HG03095 (cell line): ENCODE measurements around the gene ADAM23.
A peak's percentile ranks its signal among the peaks of the same experiment; 100 is the strongest.
"Not testable (repeated sequence)": the region's sequence is repeated elsewhere in the genome, so short reads cannot be mapped to it uniquely, and the experiment has no call there.

Experiments
- ATAC-seq: cut with Tn5 transposase; IDR thresholded peaks from one replicate; pipeline ENCODE4 v1.9.1; 2021; ENCODE audit warnings: moderate library complexity; ENCODE audit not compliant: unreplicated experiment

ADAM23 gene

DNA sequence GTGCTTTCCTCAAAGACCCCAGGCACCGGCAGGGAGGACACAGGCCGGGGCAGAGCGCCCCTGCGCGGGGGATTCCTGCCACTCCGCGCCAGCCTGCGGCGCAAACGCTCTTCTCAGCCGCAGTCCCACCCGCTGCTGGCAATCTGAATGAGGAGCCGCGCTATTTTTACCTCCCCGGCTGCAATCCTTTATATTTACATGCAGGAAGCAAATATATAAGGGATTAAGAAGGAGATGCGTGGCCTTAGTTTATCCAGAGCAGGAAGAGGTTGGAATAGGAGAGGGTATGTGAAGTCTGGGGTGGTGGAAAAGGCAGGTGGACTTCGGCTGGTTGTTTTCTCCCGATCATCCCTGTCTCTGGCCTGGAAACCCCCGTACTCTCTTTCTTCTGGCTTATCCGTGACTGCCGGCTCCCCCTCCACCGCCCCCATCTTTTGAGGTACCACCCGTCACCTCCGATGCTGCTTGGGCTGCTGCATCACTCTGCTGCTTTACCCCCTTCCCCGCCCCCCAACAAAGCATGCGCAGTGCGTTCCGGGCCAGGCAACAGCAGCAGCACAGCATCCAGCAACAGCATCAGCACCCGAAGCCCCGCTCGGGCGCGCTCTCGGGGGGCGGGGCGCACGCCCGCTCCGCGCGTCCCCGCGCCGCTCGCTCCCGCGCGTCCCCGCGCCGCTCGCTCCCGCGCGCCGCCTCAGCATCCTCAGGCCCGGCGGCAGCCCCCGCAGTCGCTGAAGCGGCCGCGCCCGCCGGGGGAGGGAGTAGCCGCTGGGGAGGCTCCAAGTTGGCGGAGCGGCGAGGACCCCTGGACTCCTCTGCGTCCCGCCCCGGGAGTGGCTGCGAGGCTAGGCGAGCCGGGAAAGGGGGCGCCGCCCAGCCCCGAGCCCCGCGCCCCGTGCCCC lies at the start of gene ADAM23:
TSS of gene ADAM23 (plus strand) at position 700 of the 902 bp plus-strand sequence. CDS start 335 bp downstream, outside the sequence.
- peak; percentile 50 for ATAC-seq

- ATAC-seq, result no peak
Observed at GRCh38 chr2:206396211-206396610, 47.1 kb upstream of the ADAM23 start.

- ATAC-seq, result not testable (repeated sequence)
Observed at GRCh38 chr2:206402956-206403569, 40.3 kb upstream of the ADAM23 start.

DNA sequence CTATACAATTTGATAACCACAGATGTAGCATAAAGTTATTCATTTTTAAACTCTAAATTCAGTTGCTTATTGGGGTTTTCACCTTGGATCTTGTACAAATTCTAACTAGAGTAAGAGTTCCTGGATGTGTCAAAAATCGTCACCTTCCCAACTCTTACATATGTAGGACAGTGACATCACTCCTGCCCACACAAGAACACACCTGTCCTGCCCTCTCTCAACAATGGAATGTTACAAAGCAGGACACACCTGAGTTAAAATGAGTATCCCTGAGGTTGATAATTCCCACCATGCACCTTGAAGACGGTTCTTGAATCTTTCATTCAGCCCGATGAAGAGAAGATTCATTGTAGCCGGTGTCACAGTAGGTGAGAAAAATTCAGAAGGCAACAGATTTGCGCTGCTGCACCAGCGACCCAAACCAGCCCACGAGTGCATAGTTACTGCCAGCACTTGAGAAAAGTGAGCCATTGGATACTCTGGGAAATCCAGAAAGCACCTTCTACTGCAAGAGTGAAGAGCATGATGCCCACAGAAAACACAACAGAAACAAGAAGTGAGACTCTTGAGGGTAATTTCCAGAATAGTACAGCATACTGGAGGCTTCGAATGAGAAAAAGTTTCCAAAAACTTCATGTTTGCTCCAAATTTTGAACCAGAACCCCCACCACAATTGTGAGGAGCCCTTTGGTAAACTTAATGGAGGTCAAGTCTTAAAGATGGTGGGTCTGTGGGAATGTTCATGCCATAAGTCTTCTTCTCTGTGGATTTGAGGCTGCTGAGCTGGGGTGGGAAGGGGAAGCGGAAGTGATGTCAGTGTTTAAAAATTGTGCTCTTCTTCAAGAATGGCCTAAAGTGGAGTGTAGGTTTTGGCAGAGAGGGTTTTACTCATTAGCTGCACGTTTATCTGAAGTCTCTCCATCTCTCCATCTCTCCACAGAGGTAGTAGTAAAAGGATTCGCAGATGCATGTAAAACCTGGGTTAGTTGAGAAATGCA lies 34.7 kb upstream of the ADAM23 start:
- peak; percentile 91 for ATAC-seq

DNA sequence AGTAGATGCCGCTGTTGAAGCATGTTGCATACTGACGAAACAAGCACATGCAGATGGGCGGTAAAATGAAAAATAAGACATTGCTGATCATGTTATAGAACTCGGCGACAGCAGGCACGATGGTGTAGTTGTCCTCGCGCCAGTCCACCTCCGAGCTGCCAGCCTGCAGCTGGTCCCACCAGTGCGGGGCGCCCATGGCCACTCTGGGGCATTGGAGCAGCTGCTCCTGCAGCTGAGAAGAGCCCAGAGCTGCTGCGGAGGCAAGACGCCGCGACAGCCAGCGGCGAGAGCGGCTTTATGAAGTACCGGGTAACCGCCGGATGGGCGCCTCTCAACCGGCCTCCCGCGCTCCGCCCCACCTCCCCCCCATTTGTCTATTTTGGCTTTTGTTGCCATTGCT lies 32.6 kb upstream of the ADAM23 start:
- no peak for ATAC-seq

GRCh38 chr2:206415618-206416243 lies 27.6 kb upstream of the ADAM23 start:
- no peak for ATAC-seq

- ATAC-seq, result no peak
Observed at GRCh38 chr2:206418968-206419367, 24.4 kb upstream of the ADAM23 start.

DNA sequence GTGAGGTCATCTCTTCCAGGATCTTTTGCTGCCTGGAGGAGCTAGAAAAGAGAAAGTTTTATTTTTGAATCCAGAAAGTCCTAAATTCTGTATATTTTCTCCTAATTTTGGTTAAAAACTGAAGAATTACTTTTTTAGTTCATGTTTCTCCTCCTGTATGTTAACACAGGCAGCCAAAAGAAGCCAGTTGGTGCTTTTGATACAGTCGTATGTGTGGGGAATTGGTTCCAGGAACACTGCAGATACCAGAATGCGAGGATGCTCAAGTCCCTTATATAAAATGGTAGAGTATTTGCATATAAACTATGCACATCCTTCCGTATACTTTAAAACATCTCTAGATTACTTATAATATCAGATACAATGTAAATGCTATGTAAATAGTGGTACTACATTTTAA lies 22.6 kb upstream of the ADAM23 start:
- ATAC-seq, result no peak

GRCh38 chr2:206422493-206422892 lies 20.8 kb upstream of the ADAM23 start:
- no peak for ATAC-seq

GRCh38 chr2:206423147-206423546 lies 20.2 kb upstream of the ADAM23 start:
- no peak for ATAC-seq

- no peak for ATAC-seq
Observed at GRCh38 chr2:206424134-206424533, 19.2 kb upstream of the ADAM23 start.

DNA sequence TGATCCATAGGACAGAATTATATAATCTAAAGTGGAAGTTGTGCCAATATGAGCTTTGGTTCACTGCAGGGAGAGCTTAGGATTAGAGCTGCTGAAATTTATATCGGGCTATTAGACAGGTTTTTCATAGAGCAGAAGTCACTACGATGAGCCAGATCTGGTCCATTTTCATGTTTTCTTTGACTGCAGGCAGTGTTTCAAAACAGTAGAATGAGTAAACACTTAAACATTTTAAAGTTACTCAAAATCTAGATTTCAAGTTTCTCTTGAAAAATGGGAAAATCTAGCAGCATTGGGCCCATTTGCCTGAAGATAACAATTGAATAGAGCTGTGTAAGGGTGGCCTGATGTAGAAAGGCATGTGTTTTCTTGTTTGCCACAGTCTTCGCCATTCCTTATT lies 14.5 kb upstream of the ADAM23 start:
- no peak for ATAC-seq

DNA sequence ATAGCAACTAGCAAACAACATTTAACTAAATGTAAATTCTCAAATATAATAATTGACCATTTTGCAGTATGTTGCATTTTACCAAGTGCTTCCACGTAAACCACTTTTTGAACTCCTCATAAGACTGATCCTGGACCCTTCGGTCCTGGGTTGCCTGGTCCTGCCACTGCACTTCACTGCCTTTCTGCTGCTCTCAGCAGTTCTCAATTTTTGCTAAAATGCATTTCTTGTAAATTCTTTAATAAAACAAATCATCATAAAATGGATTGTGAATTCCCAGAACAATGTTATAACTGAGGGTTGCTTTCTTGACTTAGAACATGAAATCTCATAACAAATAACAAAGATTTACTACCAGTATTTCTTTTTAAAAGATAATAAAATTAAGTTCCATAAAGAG lies 12.9 kb upstream of the ADAM23 start:
- no peak for ATAC-seq

- no peak for ATAC-seq
Observed at GRCh38 chr2:206431439-206431838, 11.9 kb upstream of the ADAM23 start.

DNA sequence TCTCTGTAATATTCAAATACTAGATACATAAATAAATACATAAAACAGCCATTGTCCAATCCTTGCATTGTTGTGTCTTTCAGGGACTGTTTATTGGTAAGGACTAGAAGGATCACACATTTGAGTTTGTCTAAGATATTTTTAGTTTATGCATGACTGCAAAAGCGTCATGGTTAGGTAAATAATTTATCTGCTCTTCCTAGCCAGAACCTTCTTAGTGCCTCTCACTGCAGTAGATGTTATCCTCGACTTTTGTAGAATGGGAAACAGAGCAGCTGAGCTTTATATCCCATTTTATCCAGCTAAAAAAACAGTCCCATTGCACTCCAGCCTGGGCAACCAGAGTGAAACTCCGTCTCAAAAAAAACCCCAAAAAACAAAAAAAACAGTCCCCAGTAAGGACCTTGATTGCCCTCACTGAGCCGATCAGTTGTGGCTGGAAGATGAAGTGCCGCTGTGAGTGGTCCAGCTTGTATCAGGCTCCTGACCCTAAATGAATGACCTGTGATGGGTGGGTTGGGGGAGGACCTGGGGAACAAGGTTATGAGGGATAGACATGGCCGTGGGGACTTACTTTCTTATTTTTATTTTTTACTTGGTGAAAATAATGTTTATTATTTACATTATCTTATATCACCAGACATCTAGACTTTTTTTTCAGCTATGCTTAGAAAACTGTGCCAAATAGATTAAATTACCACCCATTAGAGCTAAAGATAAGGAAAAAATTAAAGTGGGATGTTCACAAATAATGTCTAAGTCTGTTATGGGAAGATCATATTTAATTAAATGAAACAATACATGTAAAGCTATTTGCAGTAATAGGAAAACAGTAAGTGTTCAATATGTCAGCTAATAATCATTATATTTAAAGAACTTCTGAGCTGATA lies 10.9 kb upstream of the ADAM23 start:
- no peak for ATAC-seq

DNA sequence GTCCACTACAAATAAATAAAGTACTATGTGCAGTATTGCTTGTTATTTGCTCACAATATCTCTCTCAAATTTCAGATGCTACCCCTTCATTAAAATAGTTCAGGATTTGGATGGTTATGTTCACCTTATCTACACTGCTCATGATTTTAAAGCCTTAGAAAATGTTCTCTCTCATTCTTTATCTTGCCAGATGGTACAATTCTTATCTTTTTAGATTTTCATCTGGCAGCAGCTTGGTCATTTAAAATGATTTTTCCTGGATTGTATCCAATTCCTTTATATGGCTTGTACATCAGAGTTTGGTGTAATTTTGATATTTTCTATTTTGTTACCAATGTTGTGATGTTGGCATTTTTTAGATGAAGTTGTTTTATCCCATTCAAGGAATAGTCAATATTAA lies 10.1 kb upstream of the ADAM23 start:
- ATAC-seq, result no peak

- ATAC-seq, result no peak
Observed at GRCh38 chr2:206433686-206434085, 9.6 kb upstream of the ADAM23 start.

- ATAC-seq, result no peak
Observed at GRCh38 chr2:206435742-206436141, 7.6 kb upstream of the ADAM23 start.

DNA sequence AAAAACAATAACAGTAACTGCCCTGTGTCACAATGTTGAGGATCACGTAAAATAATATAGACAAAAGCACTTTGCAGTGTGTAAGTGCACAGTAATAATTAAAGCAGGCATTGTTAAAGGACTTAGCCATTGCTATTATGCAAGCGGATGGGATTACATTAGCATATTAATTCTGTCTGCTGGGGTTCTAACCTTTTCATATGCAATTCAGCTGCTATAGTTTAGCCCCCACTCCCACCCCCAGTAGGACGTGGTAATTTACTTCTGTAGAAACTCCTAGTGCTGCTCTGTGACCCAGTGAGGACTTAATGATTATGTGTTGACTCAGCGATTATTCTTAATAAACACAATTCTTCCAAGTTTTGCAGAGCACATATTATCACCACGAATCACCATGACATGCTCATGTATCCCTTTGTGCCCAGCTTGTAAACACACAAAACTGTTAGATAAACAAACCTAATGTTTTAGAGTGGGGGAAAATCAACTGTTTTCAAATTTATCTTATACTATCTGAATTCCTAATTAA lies 5.1 kb upstream of the ADAM23 start:
- no peak for ATAC-seq
